Activated B cell treated with CpG ODN at 0.5 μM for 24 hours (primary cell): ENCODE measurements around the gene ARHGEF4. TPM values are rescaled to one million over a fixed set of nuclear protein-coding genes. Genes with fewer than 3 reads are reported as not detected.
A peak's percentile ranks its signal among the peaks of the same experiment; 100 is the strongest.

Experiments used
- ATAC-seq: fragments of 200-7000 bp; cut with Tn5 transposase; one replicate; pipeline ENCODE4 v1.10.0; 2021; ENCODE audit warnings: low read depth, mild to moderate bottlenecking, moderate library complexity
- CTCF ChIA-PET: fragments of 350-600 bp; sonication (Branson Sonifier 250); formaldehyde crosslinking; loops from one replicate; lab custom pipeline; 2021; ENCODE audit warnings: antibody characterized with exemption; lab: Charles Lee
- POLR2A ChIA-PET: fragments of 350-600 bp; sonication (Branson Sonifier 250); formaldehyde crosslinking; loops from one replicate; lab custom pipeline; 2021; ENCODE audit warnings: antibody characterized with exemption; lab: Charles Lee
- DNase-seq: peaks from one replicate; pipeline ENCODE4 v3.0.0; 2022
- H3K27ac Mint-ChIP-seq: one replicate; pipeline ENCODE4 v1.8.0; 2020; ENCODE audit warnings: mixed read lengths
- H3K27me3 Mint-ChIP-seq: one replicate; pipeline ENCODE4 v1.8.0; 2021; ENCODE audit warnings: mixed read lengths
- H3K36me3 Mint-ChIP-seq: one replicate; pipeline ENCODE4 v1.8.0; 2021; ENCODE audit warnings: low read depth, mixed read lengths
- H3K4me1 Mint-ChIP-seq: one replicate; pipeline ENCODE4 v1.8.0; 2021; ENCODE audit warnings: mixed read lengths
- H3K4me3 Mint-ChIP-seq: one replicate; pipeline ENCODE4 v1.8.0; 2020; ENCODE audit warnings: mild to moderate bottlenecking, mixed read lengths
- H3K9me3 Mint-ChIP-seq: one replicate; pipeline ENCODE4 v1.8.0; 2020; ENCODE audit warnings: mixed read lengths
- CTCF ChIP-seq: fragments of 200-600 bp; IDR thresholded peaks from one replicate; pipeline ENCODE4 v1.8.0; 2022; ENCODE audit warnings: antibody characterized with exemption, mild to moderate bottlenecking
- intact Hi-C: fragments of 100-400 bp; cut with micrococcal nuclease; formaldehyde crosslinking; loops from one replicate; pipeline ENCODE4 v1.15.1; 2024
- total RNA-seq: library from RNA; stranded (reverse); gene quantifications from 2 replicates; pipeline ENCODE4 v1.2.3, GENCODE V29; 2022

Gene ARHGEF4
- total RNA-seq, 1 donor from 2014 or later, result 0.29 TPM

GRCh38 chr2:130848526-130849210, 12.0 kb downstream of the ARHGEF4 start:
- H3K36me3 Mint-ChIP-seq, result no peaks in the 10 kb centered on the region
- peaks cover 5% of the 10 kb centered on the region for H3K27me3 Mint-ChIP-seq
- no peak overlapping the region for H3K27ac Mint-ChIP-seq
- TF ChIP-seq CTCF, result no peak
- intact Hi-C loops, result no loop called here
- H3K4me1 Mint-ChIP-seq, result peaks cover 12% of the 10 kb centered on the region
- ChIA-PET POLR2A (no interaction called here), CTCF (interaction anchor here (1.1 kb wide), 1 partner anchor 51 kb away, joined by 4 read pairs; no protein-coding TSS in a partner anchor)
- no peaks in the 10 kb centered on the region for H3K9me3 Mint-ChIP-seq
- ATAC-seq (no peak), DNase-seq (no peak)
- H3K4me3 Mint-ChIP-seq, result no peak overlapping the region

GRCh38 chr2:130849896-130850787, 13.4 kb downstream of the ARHGEF4 start:
- ATAC-seq (no peak), DNase-seq (no peak)
- H3K4me3 Mint-ChIP-seq, result no peak overlapping the region
- ChIA-PET POLR2A (interaction anchor here (0.8 kb wide), 1 partner anchor 26 kb away, joined by 3 read pairs; no protein-coding TSS in a partner anchor), CTCF (no interaction called here)
- no peak for TF ChIP-seq CTCF
- H3K27me3 Mint-ChIP-seq, result peaks cover 5% of the 10 kb centered on the region
- intact Hi-C loops, result no loop called here
- no peaks in the 10 kb centered on the region for H3K36me3 Mint-ChIP-seq
- peaks cover 12% of the 10 kb centered on the region for H3K4me1 Mint-ChIP-seq
- H3K27ac Mint-ChIP-seq, result no peak overlapping the region
- no peaks in the 10 kb centered on the region for H3K9me3 Mint-ChIP-seq

GRCh38 chr2:130850788-130851623, 14.3 kb downstream of the ARHGEF4 start:
- intact Hi-C loops, result no loop called here
- no peaks in the 10 kb centered on the region for H3K36me3 Mint-ChIP-seq
- ChIA-PET CTCF (interaction anchor here (1.7 kb wide), 1 partner anchor 54 kb away, joined by 6 read pairs; no protein-coding TSS in a partner anchor), POLR2A (interaction anchor here (0.8 kb wide), 1 partner anchor 27 kb away, joined by 3 read pairs; no protein-coding TSS in a partner anchor)
- H3K4me1 Mint-ChIP-seq, result peaks cover 12% of the 10 kb centered on the region
- H3K4me3 Mint-ChIP-seq, result no peak overlapping the region
- DNase-seq (no peak), ATAC-seq (peak; percentile 52)
- no peak for TF ChIP-seq CTCF
- peaks cover 6% of the 10 kb centered on the region for H3K9me3 Mint-ChIP-seq
- H3K27ac Mint-ChIP-seq, result no peak overlapping the region
- peaks cover 7% of the 10 kb centered on the region for H3K27me3 Mint-ChIP-seq

GRCh38 chr2:130851624-130852382, 15.1 kb downstream of the ARHGEF4 start:
- intact Hi-C loops, result no loop called here
- DNase-seq, result no peak
- H3K27ac Mint-ChIP-seq, result no peak overlapping the region
- peaks cover 9% of the 10 kb centered on the region for H3K27me3 Mint-ChIP-seq
- peaks cover 12% of the 10 kb centered on the region for H3K4me1 Mint-ChIP-seq
- ChIA-PET CTCF (interaction anchor here (0.6 to 1.7 kb wide), 2 partner anchors 54 to 57 kb away, joined by 3 to 6 read pairs; no protein-coding TSS in a partner anchor), POLR2A (no interaction called here)
- no peak for TF ChIP-seq CTCF
- ATAC-seq, result no peak
- no peaks in the 10 kb centered on the region for H3K36me3 Mint-ChIP-seq
- peaks cover 8% of the 10 kb centered on the region for H3K9me3 Mint-ChIP-seq
- no peak overlapping the region for H3K4me3 Mint-ChIP-seq
